Fibroblast of pulmonary artery (primary cell): ENCODE data around the gene SAMD8.
A peak's percentile ranks its signal among the peaks of the same experiment; 100 is the strongest.
"Not testable (repeated sequence)": the region's sequence is repeated elsewhere in the genome, so short reads cannot be mapped to it uniquely, and the experiment has no call there.

Experiments used
- DNase-seq: peaks from one replicate; pipeline ENCODE4 v3.0.0-alpha.2; 2010; ENCODE audit warnings: low read depth
- H3K4me3 ChIP-seq: replicated peaks from 2 replicates; pipeline ENCODE4 v1.5.1; 2011; ENCODE audit warnings: low read depth, mild to moderate bottlenecking, control low read depth, low read length, moderate library complexity
- TF ChIP-seq, protein P1 (sequence below): IDR thresholded peaks from 2 replicates; pipeline ENCODE4 v1.5.1; 2011; ENCODE audit warnings: mild to moderate bottlenecking, control low read depth, low read length, inconsistent platforms; ENCODE audit errors: missing control alignments

Gene SAMD8

DNA sequence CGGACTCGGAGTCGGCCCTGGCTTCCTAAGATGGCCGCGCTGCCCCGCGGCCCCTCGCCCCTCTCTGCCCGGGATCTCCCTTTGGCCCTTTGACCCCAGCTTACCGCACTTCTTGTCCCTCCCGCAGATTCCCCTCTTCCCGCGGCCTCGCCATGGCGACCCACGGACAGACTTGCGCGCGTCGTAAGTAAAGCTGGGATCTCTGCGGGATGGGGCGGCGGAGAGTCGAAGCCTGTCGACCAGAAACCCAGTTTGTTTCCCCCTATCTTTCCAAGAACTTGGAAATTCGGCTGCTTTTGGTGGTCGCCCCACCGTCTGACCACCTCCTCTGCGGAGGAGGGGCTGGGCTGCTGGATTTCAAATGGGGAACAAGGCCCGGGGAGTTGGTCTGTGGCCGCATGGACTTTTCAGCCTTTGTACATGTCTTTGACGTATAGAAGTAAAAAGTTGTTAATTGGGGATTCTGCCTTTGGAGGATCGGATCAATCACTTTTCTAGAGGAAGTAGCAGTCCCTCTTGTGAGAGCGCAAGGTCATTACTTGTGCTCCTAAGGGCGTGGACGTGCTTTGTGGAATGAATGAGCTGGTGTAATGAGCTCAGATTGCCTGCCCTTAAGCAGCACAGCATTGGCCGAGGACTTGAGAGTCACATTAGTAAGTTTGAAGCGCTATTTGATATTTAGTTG lies 99.7 kb downstream of the SAMD8 start:
- peak overlapping the region; percentile 94 for H3K4me3 ChIP-seq
- TF ChIP-seq, protein P1, sequence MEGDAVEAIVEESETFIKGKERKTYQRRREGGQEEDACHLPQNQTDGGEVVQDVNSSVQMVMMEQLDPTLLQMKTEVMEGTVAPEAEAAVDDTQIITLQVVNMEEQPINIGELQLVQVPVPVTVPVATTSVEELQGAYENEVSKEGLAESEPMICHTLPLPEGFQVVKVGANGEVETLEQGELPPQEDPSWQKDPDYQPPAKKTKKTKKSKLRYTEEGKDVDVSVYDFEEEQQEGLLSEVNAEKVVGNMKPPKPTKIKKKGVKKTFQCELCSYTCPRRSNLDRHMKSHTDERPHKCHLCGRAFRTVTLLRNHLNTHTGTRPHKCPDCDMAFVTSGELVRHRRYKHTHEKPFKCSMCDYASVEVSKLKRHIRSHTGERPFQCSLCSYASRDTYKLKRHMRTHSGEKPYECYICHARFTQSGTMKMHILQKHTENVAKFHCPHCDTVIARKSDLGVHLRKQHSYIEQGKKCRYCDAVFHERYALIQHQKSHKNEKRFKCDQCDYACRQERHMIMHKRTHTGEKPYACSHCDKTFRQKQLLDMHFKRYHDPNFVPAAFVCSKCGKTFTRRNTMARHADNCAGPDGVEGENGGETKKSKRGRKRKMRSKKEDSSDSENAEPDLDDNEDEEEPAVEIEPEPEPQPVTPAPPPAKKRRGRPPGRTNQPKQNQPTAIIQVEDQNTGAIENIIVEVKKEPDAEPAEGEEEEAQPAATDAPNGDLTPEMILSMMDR = no peak
- peak; percentile 49 for DNase-seq

- no peak for DNase-seq
- TF ChIP-seq, protein P1 = no peak
- peak overlapping the region; percentile 94 for H3K4me3 ChIP-seq
These were observed 100.9 kb downstream of the SAMD8 start for GRCh38 chr10:75212343-75212742.

GRCh38 chr10:75220274-75220673 lies 108.8 kb downstream of the SAMD8 start:
- TF ChIP-seq, protein P1 = no peak
- DNase-seq = no peak
- H3K4me3 ChIP-seq = no peak overlapping the region

DNA sequence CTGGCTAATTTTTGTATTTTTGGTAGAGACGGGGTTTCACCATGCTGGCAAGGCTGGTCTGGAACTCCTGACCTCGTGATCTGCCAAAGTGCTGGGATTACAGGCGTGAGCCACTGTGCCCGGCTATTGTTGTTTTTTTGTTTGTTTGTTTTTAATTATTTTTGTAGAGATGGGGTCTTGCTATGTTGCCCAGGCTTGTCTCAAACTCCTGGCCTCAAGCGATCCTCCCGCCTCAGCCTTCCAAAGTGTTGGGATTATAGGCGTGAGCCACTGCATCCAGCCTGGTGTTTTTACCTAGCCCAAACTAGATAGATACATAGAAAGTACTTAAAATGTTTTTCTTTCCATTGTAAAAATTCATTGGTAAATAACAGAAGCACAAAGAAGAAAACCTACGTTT lies 110.0 kb downstream of the SAMD8 start:
- not testable (repeated sequence) for DNase-seq, H3K4me3 ChIP-seq

GRCh38 chr10:75223507-75223906 lies 112.1 kb downstream of the SAMD8 start:
- TF ChIP-seq, protein P1 = no peak
- no peak for DNase-seq
- no peak overlapping the region for H3K4me3 ChIP-seq

GRCh38 chr10:75226095-75226494 lies 114.6 kb downstream of the SAMD8 start:
- TF ChIP-seq, protein P1 = no peak
- no peak for DNase-seq
- H3K4me3 ChIP-seq = peak overlapping the region; percentile 15

DNA sequence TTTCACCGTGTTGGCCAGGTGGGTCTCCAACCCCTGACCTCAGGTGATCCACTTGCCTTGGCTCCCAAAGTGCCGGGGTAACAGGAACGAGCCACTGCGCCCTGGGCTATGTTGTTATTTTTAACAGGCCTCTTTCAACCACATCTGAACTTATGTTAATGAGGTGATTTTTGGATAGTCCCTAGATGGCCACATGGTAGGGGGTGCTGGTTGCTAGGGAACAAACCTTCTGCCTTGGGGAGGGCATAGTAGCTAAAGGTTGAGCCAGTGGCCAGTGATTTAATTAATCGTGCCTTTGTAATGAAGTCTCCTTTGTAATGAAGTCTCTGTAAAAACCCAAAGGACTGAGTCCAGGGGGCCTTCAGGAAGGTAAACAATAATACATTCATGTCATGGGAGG lies 115.2 kb downstream of the SAMD8 start:
- TF ChIP-seq, protein P1 = no peak
- no peak for DNase-seq
- no peak overlapping the region for H3K4me3 ChIP-seq
